K562 (cell line): Measurements from ENCODE around the gene LRP2BP. TPM values are rescaled to one million over a fixed set of nuclear protein-coding genes. Genes with fewer than 3 reads are reported as not detected.

Source experiments
- ARHGAP35 ChIP-seq: fragments of 450-650 bp; IDR thresholded peaks from 2 replicates; pipeline ENCODE4 v1.6.1; 2018; ENCODE audit not compliant: partially characterized antibody
- BMI1 ChIP-seq: fragments of 150-350 bp; IDR thresholded peaks from 2 replicates; pipeline ENCODE4 v1.6.1; 2014; ENCODE audit warnings: low read length
- CCNT2 ChIP-seq: IDR thresholded peaks from 2 replicates; pipeline ENCODE4 v1.6.1; 2011; ENCODE audit warnings: borderline replicate concordance, low read depth, mild to moderate bottlenecking, moderate library complexity, mixed read lengths, low read length; ENCODE audit not compliant: insufficient read length; ENCODE audit errors: extremely low read depth
- ELF2 ChIP-seq: fragments of 250-450 bp; sonication (Bioruptor Pico); IDR thresholded peaks from 2 replicates; pipeline ENCODE4 v1.5.0; 2021; ENCODE audit warnings: mild to moderate bottlenecking
- PRMT5 ChIP-seq: sonication (generic); formaldehyde crosslinking; IDR thresholded peaks from 2 replicates; pipeline ENCODE4 v1.5.0; 2020; ENCODE audit warnings: missing genetic modification reagents
- RBM39 ChIP-seq: fragments of 200-400 bp; formaldehyde crosslinking; optimal IDR thresholded peaks from 2 replicates; pipeline ENCODE3; 2018; ENCODE audit warnings: low read depth, low read length
- polyA plus RNA-seq, 8 experiments: library from polyadenylated mRNA; depleted of rRNA in 4 of 8; stranded (reverse) in 5 of 8; unstranded in 3 of 8; fragments of >200 nt; fragmentation: Nextera tagmentation in 2 of 8; fragmentation: Illumina TruSeq in 1 of 8; extraction: Ambion mirVana in 2 of 8; extraction: Trizol in 1 of 8; gene quantifications; 2 replicates each; pipeline versions ENCODE4 v1.2.1 to v1.2.3, GENCODE V29; 2011 to 2014; ENCODE audit warnings: inconsistent platforms in 1 of 8, missing spikeins in 1 of 8
- total RNA-seq, 7 experiments: library from RNA; depleted of rRNA in 6 of 7; stranded (reverse); fragments of >200 nt in 6 of 7; fragmentation: Illumina TruSeq in 2 of 7; extraction: Trizol in 2 of 7; gene quantifications; 2 replicates each; pipeline versions ENCODE4 v1.2.1 to v1.2.3, GENCODE V29; 2011 to 2021; ENCODE audit warnings: low replicate concordance in 1 of 7
- TF ChIP-seq, protein P1 (sequence below): sonication (generic); formaldehyde crosslinking; IDR thresholded peaks from 2 replicates; pipeline ENCODE4 v1.8.1; 2023; ENCODE audit warnings: mild to moderate bottlenecking, missing genetic modification reagents
- TF ChIP-seq, protein P2 (sequence below): fragments of 250-450 bp; sonication (Bioruptor Pico); IDR thresholded peaks from 2 replicates; pipeline ENCODE4 v1.4.0; 2020; ENCODE audit warnings: borderline replicate concordance

LRP2BP gene
- total and polyA plus RNA-seq, 9 of the 15 experiments (the other 6 are each of a cell fraction or from before 2014, with no cell fraction given), result 0.42 to 2.1 (median 0.62) TPM

DNA sequence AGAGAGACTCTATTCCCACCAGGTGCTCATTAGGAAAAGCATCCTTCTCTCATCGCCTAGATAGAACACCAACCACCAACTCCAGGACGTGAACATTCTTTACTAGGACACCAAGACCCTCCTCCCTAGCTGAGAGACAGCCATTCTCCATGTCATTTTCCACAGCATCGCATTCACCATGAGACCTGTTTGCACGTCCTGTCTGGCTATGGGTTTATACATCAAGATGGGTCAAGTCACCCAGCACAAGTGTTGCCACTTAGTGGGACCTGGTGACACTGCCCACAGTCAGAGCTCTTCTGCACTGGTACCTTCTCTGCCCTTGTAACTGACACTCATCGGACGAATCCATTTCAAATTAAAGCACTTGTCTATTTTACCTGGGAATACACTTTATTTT is 17.5 kb downstream of the LRP2BP start (continued):
- TF ChIP-seq PRMT5 (CRISPR knock-in tag), result no peak
- TF ChIP-seq, protein P1, sequence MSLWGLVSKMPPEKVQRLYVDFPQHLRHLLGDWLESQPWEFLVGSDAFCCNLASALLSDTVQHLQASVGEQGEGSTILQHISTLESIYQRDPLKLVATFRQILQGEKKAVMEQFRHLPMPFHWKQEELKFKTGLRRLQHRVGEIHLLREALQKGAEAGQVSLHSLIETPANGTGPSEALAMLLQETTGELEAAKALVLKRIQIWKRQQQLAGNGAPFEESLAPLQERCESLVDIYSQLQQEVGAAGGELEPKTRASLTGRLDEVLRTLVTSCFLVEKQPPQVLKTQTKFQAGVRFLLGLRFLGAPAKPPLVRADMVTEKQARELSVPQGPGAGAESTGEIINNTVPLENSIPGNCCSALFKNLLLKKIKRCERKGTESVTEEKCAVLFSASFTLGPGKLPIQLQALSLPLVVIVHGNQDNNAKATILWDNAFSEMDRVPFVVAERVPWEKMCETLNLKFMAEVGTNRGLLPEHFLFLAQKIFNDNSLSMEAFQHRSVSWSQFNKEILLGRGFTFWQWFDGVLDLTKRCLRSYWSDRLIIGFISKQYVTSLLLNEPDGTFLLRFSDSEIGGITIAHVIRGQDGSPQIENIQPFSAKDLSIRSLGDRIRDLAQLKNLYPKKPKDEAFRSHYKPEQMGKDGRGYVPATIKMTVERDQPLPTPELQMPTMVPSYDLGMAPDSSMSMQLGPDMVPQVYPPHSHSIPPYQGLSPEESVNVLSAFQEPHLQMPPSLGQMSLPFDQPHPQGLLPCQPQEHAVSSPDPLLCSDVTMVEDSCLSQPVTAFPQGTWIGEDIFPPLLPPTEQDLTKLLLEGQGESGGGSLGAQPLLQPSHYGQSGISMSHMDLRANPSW, result no peak
- no peak for TF ChIP-seq ARHGAP35
- TF ChIP-seq ELF2 (CRISPR knock-in tag), result no peak
- no peak for TF ChIP-seq BMI1
- no peak for TF ChIP-seq RBM39
- TF ChIP-seq CCNT2, result no peak
- TF ChIP-seq, protein P2, sequence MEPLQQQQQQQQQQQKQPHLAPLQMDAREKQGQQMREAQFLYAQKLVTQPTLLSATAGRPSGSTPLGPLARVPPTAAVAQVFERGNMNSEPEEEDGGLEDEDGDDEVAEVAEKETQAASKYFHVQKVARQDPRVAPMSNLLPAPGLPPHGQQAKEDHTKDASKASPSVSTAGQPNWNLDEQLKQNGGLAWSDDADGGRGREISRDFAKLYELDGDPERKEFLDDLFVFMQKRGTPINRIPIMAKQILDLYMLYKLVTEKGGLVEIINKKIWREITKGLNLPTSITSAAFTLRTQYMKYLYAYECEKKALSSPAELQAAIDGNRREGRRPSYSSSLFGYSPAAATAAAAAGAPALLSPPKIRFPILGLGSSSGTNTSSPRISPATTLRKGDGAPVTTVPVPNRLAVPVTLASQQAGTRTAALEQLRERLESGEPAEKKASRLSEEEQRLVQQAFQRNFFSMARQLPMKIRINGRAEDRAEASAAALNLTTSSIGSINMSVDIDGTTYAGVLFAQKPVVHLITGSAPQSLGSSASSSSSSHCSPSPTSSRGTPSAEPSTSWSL (CRISPR knock-in tag), result no peak
